ENCODE measurements around the gene NDUFC1.

- TF ChIP-seq, protein P1, sequence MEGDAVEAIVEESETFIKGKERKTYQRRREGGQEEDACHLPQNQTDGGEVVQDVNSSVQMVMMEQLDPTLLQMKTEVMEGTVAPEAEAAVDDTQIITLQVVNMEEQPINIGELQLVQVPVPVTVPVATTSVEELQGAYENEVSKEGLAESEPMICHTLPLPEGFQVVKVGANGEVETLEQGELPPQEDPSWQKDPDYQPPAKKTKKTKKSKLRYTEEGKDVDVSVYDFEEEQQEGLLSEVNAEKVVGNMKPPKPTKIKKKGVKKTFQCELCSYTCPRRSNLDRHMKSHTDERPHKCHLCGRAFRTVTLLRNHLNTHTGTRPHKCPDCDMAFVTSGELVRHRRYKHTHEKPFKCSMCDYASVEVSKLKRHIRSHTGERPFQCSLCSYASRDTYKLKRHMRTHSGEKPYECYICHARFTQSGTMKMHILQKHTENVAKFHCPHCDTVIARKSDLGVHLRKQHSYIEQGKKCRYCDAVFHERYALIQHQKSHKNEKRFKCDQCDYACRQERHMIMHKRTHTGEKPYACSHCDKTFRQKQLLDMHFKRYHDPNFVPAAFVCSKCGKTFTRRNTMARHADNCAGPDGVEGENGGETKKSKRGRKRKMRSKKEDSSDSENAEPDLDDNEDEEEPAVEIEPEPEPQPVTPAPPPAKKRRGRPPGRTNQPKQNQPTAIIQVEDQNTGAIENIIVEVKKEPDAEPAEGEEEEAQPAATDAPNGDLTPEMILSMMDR (IDR thresholded peaks at IDR 0.05; ENCODE audit: low read depth, low read length), result no peak
- TF ChIP-seq EZH2phosphoT487 (IDR thresholded peaks at IDR 0.05; ENCODE audit: low read depth), result no peak
These were observed 60.5 kb downstream of the NDUFC1 start for GRCh38 chr4:139241784-139242151.
